IPS DF 6.9 (cell line): ENCODE measurements around the gene NDRG4.

Experiments
- DNase-seq: peaks from one replicate; pipeline ENCODE4 v3.0.0-alpha.2; 2013; ENCODE audit warnings: low read depth, low spot score
- H3K27ac ChIP-seq: one replicate; pipeline ENCODE4 v1.5.1; 2013; ENCODE audit warnings: low read length, control low read depth
- H3K27me3 ChIP-seq: 2 replicates; pipeline ENCODE4 v1.6.1; 2013; ENCODE audit warnings: mild to moderate bottlenecking, low read length; ENCODE audit not compliant: control insufficient read depth, insufficient read depth
- H3K36me3 ChIP-seq: 2 replicates; pipeline ENCODE4 v1.6.1; 2013; ENCODE audit warnings: low read length; ENCODE audit not compliant: control insufficient read depth, insufficient read depth
- H3K4me1 ChIP-seq: 2 replicates; pipeline ENCODE4 v1.6.1; 2013; ENCODE audit warnings: low read length; ENCODE audit not compliant: control insufficient read depth, insufficient read depth
- H3K4me3 ChIP-seq: 2 replicates; pipeline ENCODE4 v1.5.1; 2013; ENCODE audit warnings: mild to moderate bottlenecking, low read length
- H3K9me3 ChIP-seq: 2 replicates; pipeline ENCODE4 v1.6.1; 2013; ENCODE audit warnings: low read length, inconsistent platforms; ENCODE audit not compliant: control insufficient read depth, insufficient read depth
- WGBS: extraction: QIAGEN DNeasy Blood & Tissue Kit; methylation state at CpG from one replicate; pipeline ENCODE4 v1.1.7; 2013; ENCODE audit warnings: mixed read lengths, missing lambda C conversion rate; ENCODE audit not compliant: insufficient read length, insufficient coverage; 5-methylcytosine and 5-hydroxymethylcytosine counted together

The NDRG4 gene

GRCh38 chr16:58503166-58503862, 3.4 kb downstream of the NDRG4 start:
- no peaks in the 10 kb centered on the region for H3K27me3 ChIP-seq
- no peaks in the 10 kb centered on the region for H3K9me3 ChIP-seq
- WGBS: no CpG with 5 or more reads among the region's 14 CpGs
- H3K4me3 ChIP-seq: no peak overlapping the region
- peaks cover 2% of the 10 kb centered on the region for H3K4me1 ChIP-seq
- H3K27ac ChIP-seq: no peak overlapping the region
- DNase-seq: no peak
- H3K36me3 ChIP-seq: no peaks in the 10 kb centered on the region

GRCh38 chr16:58503863-58504688, 4.1 kb downstream of the NDRG4 start:
- no CpG with 5 or more reads among the region's 21 CpGs for WGBS
- 0 out of 2 replicates have a peak, but pooled peaks cover under 1% of the 10 kb centered on the region for H3K36me3 ChIP-seq
- H3K4me1 ChIP-seq: peaks cover 2% of the 10 kb centered on the region
- H3K4me3 ChIP-seq: no peak overlapping the region
- no peaks in the 10 kb centered on the region for H3K9me3 ChIP-seq
- no peaks in the 10 kb centered on the region for H3K27me3 ChIP-seq
- no peak overlapping the region for H3K27ac ChIP-seq
- DNase-seq: no peak

- Histone ChIP-seq H3K4me1 (no peaks in the 10 kb centered on the region), H3K9me3 (no peaks in the 10 kb centered on the region), H3K27me3 (no peaks in the 10 kb centered on the region), H3K4me3 (no peak overlapping the region), H3K36me3 (0 out of 2 replicates have a peak, but pooled peaks cover 2% of the 10 kb centered on the region), H3K27ac (no peak overlapping the region)
- no CpG with 5 or more reads among the region's 20 CpGs for WGBS
- no peak for DNase-seq
Measured at GRCh38 chr16:58506241-58507194, 6.6 kb downstream of the NDRG4 start.

GRCh38 chr16:58507195-58507962, 7.4 kb downstream of the NDRG4 start:
- no peak for DNase-seq

GRCh38 chr16:58507963-58508670, 8.2 kb downstream of the NDRG4 start:
- Histone ChIP-seq H3K4me3 (no peak overlapping the region), H3K27ac (no peak overlapping the region), H3K36me3 (0 out of 2 replicates have a peak, but pooled peaks cover 2% of the 10 kb centered on the region), H3K27me3 (no peaks in the 10 kb centered on the region), H3K4me1 (no peaks in the 10 kb centered on the region), H3K9me3 (no peaks in the 10 kb centered on the region)
- DNase-seq: no peak
- no CpG with 5 or more reads among the region's 14 CpGs for WGBS

More at GRCh38 chr16:58507195-58507962, 7.4 kb downstream of the NDRG4 start:
- Histone ChIP-seq H3K4me1 (no peaks in the 10 kb centered on the region), H3K27ac (no peak overlapping the region), H3K9me3 (no peaks in the 10 kb centered on the region), H3K4me3 (no peak overlapping the region), H3K36me3 (0 out of 2 replicates have a peak, but pooled peaks cover 2% of the 10 kb centered on the region), H3K27me3 (no peaks in the 10 kb centered on the region)
- WGBS: no CpG with 5 or more reads among the region's 15 CpGs

- H3K27me3 ChIP-seq: no peaks in the 10 kb centered on the region
- WGBS: no CpG with 5 or more reads among the region's 5 CpGs
- no peak overlapping the region for H3K4me3 ChIP-seq
- DNase-seq: no peak
- no peaks in the 10 kb centered on the region for H3K4me1 ChIP-seq
- no peaks in the 10 kb centered on the region for H3K9me3 ChIP-seq
- 0 out of 2 replicates have a peak, but pooled peaks cover 2% of the 10 kb centered on the region for H3K36me3 ChIP-seq
- no peak overlapping the region for H3K27ac ChIP-seq
Measured at GRCh38 chr16:58508671-58509251, 8.8 kb downstream of the NDRG4 start.

- DNase-seq: no peak
- Histone ChIP-seq H3K36me3 (0 out of 2 replicates have a peak, but pooled peaks cover 2% of the 10 kb centered on the region), H3K27ac (no peak overlapping the region), H3K4me3 (no peak overlapping the region), H3K27me3 (no peaks in the 10 kb centered on the region), H3K4me1 (no peaks in the 10 kb centered on the region), H3K9me3 (no peaks in the 10 kb centered on the region)
- no CpG with 5 or more reads among the region's 9 CpGs for WGBS
Measured at GRCh38 chr16:58509256-58510096, 9.5 kb downstream of the NDRG4 start.

- H3K4me1 ChIP-seq: no peaks in the 10 kb centered on the region
- no peaks in the 10 kb centered on the region for H3K9me3 ChIP-seq
- WGBS: no CpG with 5 or more reads among the region's 18 CpGs
- 0 out of 2 replicates have a peak, but pooled peaks cover 2% of the 10 kb centered on the region for H3K36me3 ChIP-seq
- no peaks in the 10 kb centered on the region for H3K27me3 ChIP-seq
- H3K27ac ChIP-seq: no peak overlapping the region
- no peak overlapping the region; the same call in 1 of the 2 replicates for H3K4me3 ChIP-seq
- DNase-seq: no peak
Measured at GRCh38 chr16:58510097-58510775, 10.3 kb downstream of the NDRG4 start.
